ENCODE data around the gene SLC25A24. TPM values are rescaled to one million over a fixed set of nuclear protein-coding genes. Genes with fewer than 3 reads are reported as not detected.
"Not testable (repeated sequence)": the region's sequence is repeated elsewhere in the genome, so short reads cannot be mapped to it uniquely, and the experiment has no call there.

SLC25A24 gene
- total and polyA plus RNA-seq, 7 experiments from 2014 or later: 7.1 to 27.2 (median 10.2) TPM

GRCh38 chr1:108158893-108159453, 41.2 kb downstream of the SLC25A24 start:
- Histone ChIP-seq H3K4me1 (ENCODE audit: control insufficient read depth in 2 of 2, insufficient read depth in 2 of 2, low read length in 2 of 2) (no peaks in the 10 kb centered on the region), H3K36me3 (ENCODE audit: control insufficient read depth in 2 of 3, insufficient read depth in 3 of 3, low read length in 3 of 3) (peaks cover 0 to 4% (median 0%) of the 10 kb centered on the region in 3 experiments), H3K4me3 (ENCODE audit: low read length) (no peak overlapping the region), H3K9me3 (ENCODE audit: control insufficient read depth in 2 of 3, low read length in 3 of 3) (no peaks in the 10 kb centered on the region), H3K27me3 (ENCODE audit: control insufficient read depth in 2 of 2, insufficient read depth in 2 of 2, low read length in 2 of 2) (no peaks in the 10 kb centered on the region), H3K27ac (ENCODE audit: low read depth, low read length) (no peak overlapping the region)
- H3K4me3 Mint-ChIP-seq: no peak overlapping the region
- ATAC-seq (no peak), DNase-seq (no peak)
- intact Hi-C loops (cut with micrococcal nuclease): no loop called here
- no peaks in the 10 kb centered on the region for H3K27me3 Mint-ChIP-seq
- CTCF ChIA-PET: no interaction called here
- H3K4me1 Mint-ChIP-seq: no peaks in the 10 kb centered on the region
- H3K36me3 Mint-ChIP-seq: peaks cover 0 to 38% (median 23%) of the 10 kb centered on the region in 5 donors
- H3K9me3 Mint-ChIP-seq: peaks cover 0 to 3% (median 0%) of the 10 kb centered on the region in 11 donors
- POLR2A ChIA-PET: no interaction called here
- H3K27ac Mint-ChIP-seq: no peak overlapping the region

GRCh38 chr1:108154314-108154713, 45.8 kb downstream of the SLC25A24 start:
- Mint-ChIP-seq H3K27me3 (no peaks in the 10 kb centered on the region), H3K4me1 (no peaks in the 10 kb centered on the region), H3K27ac (no peak overlapping the region), H3K36me3 (peaks cover 0 to 26% (median 19%) of the 10 kb centered on the region in 5 donors), H3K9me3 (no peaks in the 10 kb centered on the region), H3K4me3 (no peak overlapping the region)
- ATAC-seq (no peak), DNase-seq (no peak)
- no peaks in the 10 kb centered on the region for H3K9me3 ChIP-seq (ENCODE audit: control insufficient read depth in 2 of 3, low read length in 3 of 3)
- no peaks in the 10 kb centered on the region for H3K27me3 ChIP-seq (ENCODE audit: control insufficient read depth in 2 of 2, insufficient read depth in 2 of 2, low read length in 2 of 2)
- H3K36me3 ChIP-seq (ENCODE audit: control insufficient read depth in 2 of 3, insufficient read depth in 3 of 3, low read length in 3 of 3): peaks cover 0 to 13% (median 0%) of the 10 kb centered on the region in 3 experiments
- intact Hi-C loops (cut with micrococcal nuclease): no loop called here
- ChIA-PET CTCF (no interaction called here), POLR2A (no interaction called here)
- no peak overlapping the region for H3K4me3 ChIP-seq (ENCODE audit: low read length)
- no peaks in the 10 kb centered on the region for H3K4me1 ChIP-seq (ENCODE audit: control insufficient read depth in 2 of 2, insufficient read depth in 2 of 2, low read length in 2 of 2)
- no peak overlapping the region for H3K27ac ChIP-seq (ENCODE audit: low read depth, low read length)

GRCh38 chr1:108152782-108153222, 47.3 kb downstream of the SLC25A24 start:
- ChIA-PET POLR2A (no interaction called here), CTCF (no interaction called here)
- no peak overlapping the region for H3K4me3 Mint-ChIP-seq
- H3K27me3 ChIP-seq (ENCODE audit: control insufficient read depth in 2 of 2, insufficient read depth in 2 of 2, low read length in 2 of 2): no peaks in the 10 kb centered on the region
- no peaks in the 10 kb centered on the region for H3K27me3 Mint-ChIP-seq
- no peaks in the 10 kb centered on the region for H3K9me3 Mint-ChIP-seq
- intact Hi-C loops (cut with micrococcal nuclease): no loop called here
- no peak overlapping the region for H3K4me3 ChIP-seq (ENCODE audit: low read length)
- H3K4me1 Mint-ChIP-seq: no peaks in the 10 kb centered on the region
- H3K36me3 Mint-ChIP-seq: peaks cover 0 to 39% (median 33%) of the 10 kb centered on the region in 5 donors
- no peak overlapping the region for H3K27ac ChIP-seq (ENCODE audit: low read depth, low read length)
- H3K36me3 ChIP-seq (ENCODE audit: control insufficient read depth in 2 of 3, insufficient read depth in 3 of 3, low read length in 3 of 3): peaks cover 0 to 16% (median 0%) of the 10 kb centered on the region in 3 experiments
- no peak for DNase-seq
- H3K9me3 ChIP-seq (ENCODE audit: control insufficient read depth in 2 of 3, low read length in 3 of 3): no peaks in the 10 kb centered on the region
- H3K4me1 ChIP-seq (ENCODE audit: control insufficient read depth in 2 of 2, insufficient read depth in 2 of 2, low read length in 2 of 2): no peaks in the 10 kb centered on the region
- no peak overlapping the region for H3K27ac Mint-ChIP-seq
- ATAC-seq: peak; percentile 42

GRCh38 chr1:108151548-108151947, 48.6 kb downstream of the SLC25A24 start:
- H3K36me3 Mint-ChIP-seq: peaks cover 9 to 45% (median 41%) of the 10 kb centered on the region in 5 donors
- no peaks in the 10 kb centered on the region for H3K9me3 ChIP-seq (ENCODE audit: control insufficient read depth in 2 of 3, low read length in 3 of 3)
- no peaks in the 10 kb centered on the region for H3K27me3 ChIP-seq (ENCODE audit: control insufficient read depth in 2 of 2, insufficient read depth in 2 of 2, low read length in 2 of 2)
- CTCF ChIA-PET: no interaction called here
- no peaks in the 10 kb centered on the region for H3K4me1 Mint-ChIP-seq
- no peak for ATAC-seq
- POLR2A ChIA-PET: no interaction called here
- peaks cover 0 to 18% (median 0%) of the 10 kb centered on the region in 3 experiments for H3K36me3 ChIP-seq (ENCODE audit: control insufficient read depth in 2 of 3, insufficient read depth in 3 of 3, low read length in 3 of 3)
- no peak for DNase-seq
- no peak overlapping the region for H3K4me3 ChIP-seq (ENCODE audit: low read length)
- intact Hi-C loops (cut with micrococcal nuclease): no loop called here
- H3K9me3 Mint-ChIP-seq: peaks cover 0 to 3% (median 0%) of the 10 kb centered on the region in 11 donors
- no peak overlapping the region for H3K27ac Mint-ChIP-seq
- H3K4me3 Mint-ChIP-seq: no peak overlapping the region
- H3K4me1 ChIP-seq (ENCODE audit: control insufficient read depth in 2 of 2, insufficient read depth in 2 of 2, low read length in 2 of 2): no peaks in the 10 kb centered on the region
- H3K27me3 Mint-ChIP-seq: no peaks in the 10 kb centered on the region
- no peak overlapping the region for H3K27ac ChIP-seq (ENCODE audit: low read depth, low read length)

- Histone ChIP-seq H3K27me3 (ENCODE audit: control insufficient read depth in 2 of 2, insufficient read depth in 2 of 2, low read length in 2 of 2) (no peaks in the 10 kb centered on the region), H3K36me3 (ENCODE audit: control insufficient read depth in 2 of 3, insufficient read depth in 3 of 3, low read length in 3 of 3) (peaks cover 0 to 18% (median 0%) of the 10 kb centered on the region in 3 experiments), H3K9me3 (ENCODE audit: control insufficient read depth in 2 of 3, low read length in 3 of 3) (no peaks in the 10 kb centered on the region), H3K27ac (ENCODE audit: low read depth, low read length) (no peak overlapping the region), H3K4me3 (ENCODE audit: low read length) (no peak overlapping the region), H3K4me1 (ENCODE audit: control insufficient read depth in 2 of 2, insufficient read depth in 2 of 2, low read length in 2 of 2) (no peaks in the 10 kb centered on the region)
- no peaks in the 10 kb centered on the region for H3K27me3 Mint-ChIP-seq
- ChIA-PET POLR2A (no interaction called here), CTCF (no interaction called here)
- DNase-seq (no peak), ATAC-seq (no peak)
- H3K36me3 Mint-ChIP-seq: peaks cover 9 to 50% (median 47%) of the 10 kb centered on the region in 5 donors
- peaks cover 0 to 13% (median 4%) of the 10 kb centered on the region in 11 donors for H3K9me3 Mint-ChIP-seq
- H3K27ac Mint-ChIP-seq: no peak overlapping the region
- H3K4me1 Mint-ChIP-seq: no peaks in the 10 kb centered on the region
- no peak overlapping the region for H3K4me3 Mint-ChIP-seq
- intact Hi-C loops (cut with micrococcal nuclease): no loop called here
Observed at GRCh38 chr1:108149796-108150467, 50.2 kb downstream of the SLC25A24 start.

GRCh38 chr1:108144569-108144968, 55.6 kb downstream of the SLC25A24 start:
- H3K27me3 Mint-ChIP-seq; H3K27ac ChIP-seq (ENCODE audit: low read depth, low read length); H3K4me3 ChIP-seq (ENCODE audit: low read length); DNase-seq; H3K36me3 ChIP-seq (ENCODE audit: control insufficient read depth in 2 of 3, insufficient read depth in 3 of 3, low read length in 3 of 3); H3K4me1 Mint-ChIP-seq; POLR2A ChIA-PET; H3K4me3 Mint-ChIP-seq; CTCF ChIA-PET; intact Hi-C loops (cut with micrococcal nuclease); H3K4me1 ChIP-seq (ENCODE audit: control insufficient read depth in 2 of 2, insufficient read depth in 2 of 2, low read length in 2 of 2); ATAC-seq; H3K27ac Mint-ChIP-seq; H3K9me3 ChIP-seq (ENCODE audit: control insufficient read depth in 2 of 3, low read length in 3 of 3); H3K27me3 ChIP-seq (ENCODE audit: control insufficient read depth in 2 of 2, insufficient read depth in 2 of 2, low read length in 2 of 2): not testable (repeated sequence)
- Mint-ChIP-seq H3K36me3 (peaks cover 21 to 78% (median 76%) of the 10 kb centered on the region in 5 donors), H3K9me3 (peaks cover 0 to 13% (median 5%) of the 10 kb centered on the region in 11 donors)

Data from naive thymus-derived CD4-positive, alpha-beta T cell (primary cell).